Small intestine (tissue), 7 donors: ENCODE measurements around the gene SLC6A2. TPM values are rescaled to one million over a fixed set of nuclear protein-coding genes. Genes with fewer than 3 reads are reported as not detected.

Experiments
- DNase-seq, 2 donors: peaks; one replicate each; pipeline versions ENCODE4 v3.0.0 to v3.0.0-alpha.2; 2013
- FAIRE-seq: peaks from 2 replicates; lab custom pipeline; 2012; peaks lifted over from hg19 to GRCh38; lab: Jason Lieb, UNC
- H3K27ac ChIP-seq, 3 donors: one replicate each; pipeline ENCODE4 v1.5.1; 2013; ENCODE audit warnings: low read length in 2 of 3, mild to moderate bottlenecking in 2 of 3, control low read depth in 1 of 3, inconsistent platforms in 1 of 3, low read depth in 1 of 3, moderate library complexity in 1 of 3
- H3K27me3 ChIP-seq, 3 donors: one replicate each; pipeline ENCODE4 v1.6.1; 2013; ENCODE audit warnings: low read length in 3 of 3, inconsistent platforms in 1 of 3; ENCODE audit not compliant: control insufficient read depth in 3 of 3, insufficient read depth in 3 of 3
- H3K36me3 ChIP-seq, 3 donors: one replicate each; pipeline ENCODE4 v1.6.1; 2013; ENCODE audit warnings: low read length in 3 of 3, inconsistent platforms in 1 of 3, low read depth in 1 of 3, mild to moderate bottlenecking in 1 of 3, moderate library complexity in 1 of 3; ENCODE audit not compliant: control insufficient read depth in 3 of 3, insufficient read depth in 2 of 3
- H3K4me1 ChIP-seq, 3 donors: one replicate each; pipeline ENCODE4 v1.6.1; 2013; ENCODE audit warnings: low read length in 2 of 3, inconsistent platforms in 1 of 3, low read depth in 1 of 3, mild to moderate bottlenecking in 1 of 3, moderate library complexity in 1 of 3; ENCODE audit not compliant: control insufficient read depth in 3 of 3, insufficient read depth in 2 of 3
- H3K4me3 ChIP-seq, 3 donors: one replicate each; pipeline ENCODE4 v1.5.1; 2013; ENCODE audit warnings: low read length in 3 of 3, control low read depth in 1 of 3, inconsistent platforms in 1 of 3, low read depth in 1 of 3, mild to moderate bottlenecking in 1 of 3, moderate library complexity in 1 of 3
- H3K9me3 ChIP-seq, 2 donors: one replicate each; pipeline ENCODE4 v1.6.1; 2013; ENCODE audit warnings: low read depth in 1 of 2, low read length in 1 of 2; ENCODE audit not compliant: control insufficient read depth in 2 of 2, insufficient read depth in 1 of 2
- WGBS, 3 donors: extraction: QIAGEN DNeasy Blood & Tissue Kit; methylation state at CpG; one replicate each; pipeline ENCODE4 v1.1.7; 2013; 5-methylcytosine and 5-hydroxymethylcytosine counted together
- polyA plus RNA-seq, 4 donors: library from polyadenylated mRNA; stranded (reverse) in 3 of 4; unstranded in 1 of 4; fragments of 200-250 nt in 3 of 4; fragments of 120-200 nt in 1 of 4; gene quantifications; one replicate each; pipeline versions ENCODE4 v1.2.1 to v1.2.3, GENCODE V29; 2013
- donor health status: healthy with polysubstance abuse.
- donor health status: control.
- donor health status: control.
- donor health status: Bipolar disorder and iron deficiency.
- donor health status: healthy.

Gene SLC6A2
- polyA plus RNA-seq, 4 donors, result 0.22 TPM; not detected in 3

DNA sequence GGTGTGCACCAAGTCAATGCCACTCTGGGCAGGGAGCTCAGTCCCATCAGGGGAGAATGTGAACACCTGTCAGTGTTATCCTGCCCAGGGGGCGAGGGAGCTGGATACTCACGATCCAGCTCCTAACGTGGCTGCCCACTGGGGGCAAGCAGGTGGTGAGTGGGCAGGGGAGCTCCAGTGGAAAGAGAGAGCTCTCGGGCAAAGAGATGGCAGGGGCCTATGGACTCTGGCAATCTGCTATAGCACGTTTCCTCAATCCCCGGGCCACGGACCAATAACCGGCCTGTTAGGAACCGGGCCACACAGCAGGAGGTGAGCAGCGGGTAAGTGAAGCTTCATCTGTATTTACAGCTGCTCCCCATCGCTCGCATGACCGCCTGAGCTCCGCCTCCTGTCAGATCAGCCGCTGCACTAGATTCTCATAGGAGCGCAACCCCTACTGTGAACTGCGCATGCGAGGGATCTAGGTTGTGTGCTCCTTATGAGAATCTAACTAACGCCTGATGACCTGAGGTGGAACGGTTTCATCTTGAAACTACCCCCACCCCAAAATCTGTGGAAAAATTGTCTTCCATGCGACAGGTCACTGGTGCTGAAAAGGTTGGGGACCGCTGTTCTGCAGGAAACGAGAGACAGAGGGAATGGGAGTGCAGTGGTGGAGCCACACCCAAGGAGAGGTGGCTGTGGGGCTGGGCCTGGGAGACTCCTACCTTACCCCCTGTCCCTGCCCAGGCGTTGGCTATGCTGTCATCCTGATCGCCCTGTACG lies 15.6 kb downstream of the SLC6A2 start:
- no peaks in the 10 kb centered on the region for H3K4me1 ChIP-seq
- H3K4me3 ChIP-seq, result no peak overlapping the region
- no peak overlapping the region for H3K27ac ChIP-seq
- FAIRE-seq (no peak), DNase-seq (no peak)
- no peaks in the 10 kb centered on the region for H3K36me3 ChIP-seq
- H3K27me3 ChIP-seq, result no peaks in the 10 kb centered on the region
- H3K9me3 ChIP-seq, result no peaks in the 10 kb centered on the region
- WGBS, 3 donors, result 85 to 91% (median 87%) methylated on average over 26 of the region's 26 CpGs

DNA sequence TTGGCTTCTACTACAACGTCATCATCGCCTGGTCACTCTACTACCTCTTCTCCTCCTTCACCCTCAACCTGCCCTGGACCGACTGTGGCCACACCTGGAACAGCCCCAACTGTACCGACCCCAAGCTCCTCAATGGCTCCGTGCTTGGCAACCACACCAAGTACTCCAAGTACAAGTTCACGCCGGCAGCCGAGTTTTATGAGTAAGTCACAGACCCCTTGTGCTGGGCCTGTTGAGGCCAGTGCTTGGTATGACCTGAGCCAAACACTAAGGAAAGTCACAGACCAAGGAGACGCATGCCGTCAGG lies 16.1 kb downstream of the SLC6A2 start:
- Histone ChIP-seq H3K4me1 (no peaks in the 10 kb centered on the region), H3K27ac (no peak overlapping the region), H3K4me3 (no peak overlapping the region), H3K36me3 (no peaks in the 10 kb centered on the region), H3K9me3 (no peaks in the 10 kb centered on the region), H3K27me3 (no peaks in the 10 kb centered on the region)
- DNase-seq (no peak), FAIRE-seq (no peak)
- 89 to 92% (median 91%) methylated on average over 10 of the region's 10 CpGs for WGBS, 3 donors

DNA sequence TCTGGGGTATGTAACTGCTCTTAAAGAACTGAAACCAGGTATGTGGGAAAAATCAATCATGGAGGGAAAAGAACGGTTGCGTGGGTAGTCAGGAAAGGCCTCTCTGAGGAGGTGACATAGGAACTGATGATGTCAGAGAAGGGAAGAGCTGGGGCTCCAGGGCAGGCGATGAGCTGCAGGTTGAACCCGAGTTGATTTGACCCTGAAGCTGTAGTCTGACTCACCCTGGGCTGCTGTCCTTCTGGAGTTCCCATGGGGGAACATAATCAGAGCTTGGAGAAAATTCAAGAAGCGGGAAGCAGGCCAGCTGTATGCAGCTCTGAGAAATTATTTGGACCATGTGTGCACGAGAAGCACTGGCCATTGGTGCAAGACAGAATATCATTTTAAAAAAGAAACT lies 16.7 kb downstream of the SLC6A2 start:
- Histone ChIP-seq H3K27me3 (no peaks in the 10 kb centered on the region), H3K27ac (no peak overlapping the region), H3K36me3 (no peaks in the 10 kb centered on the region), H3K4me1 (no peaks in the 10 kb centered on the region), H3K4me3 (no peak overlapping the region), H3K9me3 (no peaks in the 10 kb centered on the region)
- DNase-seq, result no peak
- FAIRE-seq, result no peak
- WGBS, 3 donors, result 59 to 85% (median 71%) methylated on average over 6 of the region's 6 CpGs

DNA sequence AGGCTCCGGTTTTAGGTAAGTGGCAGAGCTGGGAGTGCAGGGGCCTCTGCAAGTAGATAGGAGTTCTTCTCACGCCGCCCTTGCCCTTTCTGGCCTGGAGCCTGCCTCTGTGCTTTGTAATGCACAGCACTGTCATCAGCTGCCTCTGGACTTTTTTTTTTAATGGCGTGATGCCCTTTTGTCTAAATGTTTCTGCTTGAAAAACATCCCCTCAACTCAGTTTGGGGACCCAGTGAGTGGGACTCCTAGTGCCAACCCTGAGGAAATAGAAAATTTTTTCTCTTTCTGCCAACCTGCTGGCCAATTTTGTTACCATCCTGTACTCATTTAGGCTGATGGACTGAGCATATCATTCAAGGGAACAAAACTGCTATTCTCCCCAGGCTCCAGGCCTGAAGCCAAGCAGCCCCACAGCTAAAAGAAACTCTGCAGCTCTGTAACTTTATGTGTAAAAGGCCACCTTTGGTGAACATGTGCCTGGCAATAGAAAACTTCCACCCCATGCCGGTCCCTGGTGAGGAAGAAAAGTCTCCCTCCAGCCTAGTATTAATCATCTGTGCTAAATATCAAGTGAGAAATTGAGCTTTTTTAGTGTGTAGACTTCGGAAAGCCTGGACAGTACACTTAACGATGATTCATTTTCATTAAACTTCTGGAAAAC lies 22.5 kb downstream of the SLC6A2 start:
- FAIRE-seq, result no peak
- no peak for DNase-seq
- no peaks in the 10 kb centered on the region for H3K4me1 ChIP-seq
- 71 to 83% (median 82%) methylated on average over 7 of the region's 7 CpGs for WGBS, 3 donors
- H3K27me3 ChIP-seq, result no peaks in the 10 kb centered on the region
- no peaks in the 10 kb centered on the region for H3K9me3 ChIP-seq
- H3K4me3 ChIP-seq, result no peak overlapping the region
- no peaks in the 10 kb centered on the region for H3K36me3 ChIP-seq
- H3K27ac ChIP-seq, result no peak overlapping the region

DNA sequence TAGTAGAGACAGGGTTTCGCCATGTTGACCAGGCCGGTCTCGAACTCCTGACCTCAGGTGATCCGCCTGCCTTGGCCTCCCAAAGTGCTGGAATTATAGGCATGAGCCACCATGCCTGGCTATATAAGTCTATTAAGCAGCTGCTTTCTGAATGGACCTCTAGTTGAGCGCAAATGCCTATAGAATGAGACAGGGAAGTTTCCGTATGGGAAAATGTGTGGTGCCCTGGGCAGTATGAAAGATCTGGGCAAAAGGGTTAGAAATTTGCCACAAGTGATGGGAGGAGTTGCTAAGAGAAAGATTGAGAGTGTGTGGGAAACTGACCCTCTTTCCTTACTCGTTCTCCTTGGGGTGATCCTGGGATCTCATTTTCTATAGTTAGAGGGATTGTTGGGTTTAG lies 26.3 kb downstream of the SLC6A2 start:
- DNase-seq (no peak), FAIRE-seq (no peak)
- no peaks in the 10 kb centered on the region for H3K4me1 ChIP-seq
- no peak overlapping the region for H3K4me3 ChIP-seq
- peaks cover 0 to 2% (median 0%) of the 10 kb centered on the region in 3 donors for H3K27me3 ChIP-seq
- WGBS, 3 donors, result 85 to 91% (median 87%) methylated on average over 7 of the region's 7 CpGs
- H3K36me3 ChIP-seq, result no peaks in the 10 kb centered on the region
- H3K9me3 ChIP-seq, result peaks cover 0 to 6% of the 10 kb centered on the region in 2 donors
- no peak overlapping the region for H3K27ac ChIP-seq

DNA sequence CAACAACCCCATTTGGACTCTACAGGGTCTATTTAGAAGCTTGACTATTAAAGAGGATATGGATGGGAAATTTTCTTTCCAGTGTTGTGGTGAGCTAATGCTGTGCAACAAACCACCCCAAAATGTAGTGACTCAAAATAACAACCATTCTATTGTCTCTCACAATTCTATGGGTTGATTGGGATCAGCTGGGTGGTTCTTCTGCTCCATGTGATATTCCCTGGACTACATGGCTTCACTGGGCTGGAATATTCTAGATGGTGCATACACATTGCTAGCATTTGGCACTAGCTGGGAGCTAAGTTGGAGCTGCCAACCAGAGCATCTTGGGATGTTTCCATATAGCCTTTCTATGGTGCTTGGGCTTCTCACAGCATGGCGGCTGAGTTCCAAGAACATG lies 30.2 kb downstream of the SLC6A2 start:
- no peaks in the 10 kb centered on the region for H3K4me1 ChIP-seq
- no peak for DNase-seq
- no peak overlapping the region for H3K4me3 ChIP-seq
- no peak for FAIRE-seq
- H3K27me3 ChIP-seq, result peaks cover 0 to 2% (median 0%) of the 10 kb centered on the region in 3 donors
- H3K9me3 ChIP-seq, result peaks cover 0 to 6% of the 10 kb centered on the region in 2 donors
- H3K36me3 ChIP-seq, result no peaks in the 10 kb centered on the region
- H3K27ac ChIP-seq, result no peak overlapping the region
- 80 to 99% (median 82%) methylated on average over 1 of the region's 1 CpG for WGBS, 3 donors

DNA sequence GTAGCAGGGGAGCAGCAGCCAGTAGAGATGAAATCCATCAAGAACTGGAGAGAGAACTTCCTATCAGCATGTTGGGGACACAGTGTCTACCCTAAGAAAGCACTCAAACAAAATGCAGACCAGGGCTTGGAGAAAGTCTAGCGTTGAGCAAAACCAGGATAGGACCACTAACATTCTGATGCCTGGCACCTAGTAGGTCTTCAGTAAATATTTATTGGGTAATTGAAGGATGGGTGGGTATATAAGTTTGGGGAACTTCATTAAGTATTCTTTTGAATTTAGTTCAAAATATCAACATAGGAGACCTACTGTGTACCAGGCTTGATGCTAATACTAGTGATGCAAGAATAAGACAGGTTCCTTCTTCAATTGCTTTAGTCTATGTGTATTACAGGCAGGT lies 30.9 kb downstream of the SLC6A2 start:
- no peak for DNase-seq
- 79 to 95% (median 90%) methylated on average over 1 of the region's 1 CpG for WGBS, 3 donors
- no peak overlapping the region for H3K27ac ChIP-seq

DNA sequence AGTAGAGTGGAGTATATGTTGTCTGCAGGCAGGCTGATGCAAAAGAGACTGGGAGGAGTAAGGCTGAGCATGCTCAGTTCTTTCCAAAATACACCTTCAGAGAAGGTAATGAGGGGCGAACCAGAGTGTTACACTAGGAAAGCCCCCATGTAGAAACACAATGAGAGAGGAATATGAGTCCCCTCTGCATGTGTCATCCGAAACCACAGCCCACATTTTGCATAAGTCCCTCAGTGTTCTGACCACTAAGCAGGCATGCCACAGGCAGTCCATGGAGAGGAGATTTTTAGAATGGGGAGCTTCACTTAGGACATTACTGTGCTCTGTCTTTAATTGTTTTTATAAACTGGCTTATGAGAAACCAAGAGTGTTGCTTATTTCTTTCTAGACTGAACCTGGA lies 32.0 kb downstream of the SLC6A2 start:
- Histone ChIP-seq H3K27ac (no peak overlapping the region), H3K27me3 (peaks cover 0 to 2% (median 0%) of the 10 kb centered on the region in 3 donors), H3K9me3 (peaks cover 0 to 6% of the 10 kb centered on the region in 2 donors), H3K36me3 (no peaks in the 10 kb centered on the region), H3K4me3 (no peak overlapping the region), H3K4me1 (no peaks in the 10 kb centered on the region)
- FAIRE-seq, result no peak
- 47 to 76% (median 72%) methylated on average over 2 of the region's 2 CpGs for WGBS, 3 donors
- no peak for DNase-seq

More for the DNA sequence above, 30.9 kb downstream of the SLC6A2 start:
- Histone ChIP-seq H3K9me3 (peaks cover 0 to 6% of the 10 kb centered on the region in 2 donors), H3K27me3 (peaks cover 0 to 2% (median 0%) of the 10 kb centered on the region in 3 donors), H3K4me1 (no peaks in the 10 kb centered on the region), H3K36me3 (no peaks in the 10 kb centered on the region), H3K4me3 (no peak overlapping the region)
- no peak for FAIRE-seq
